OCI-LY3 (cell line): ENCODE results near the gene SORBS1.

ENCODE experiments used
- EZH2phosphoT487 ChIP-seq: fragments of 200-600 bp; shearing (Covaris generic); IDR thresholded peaks from 2 replicates; pipeline ENCODE4 v1.6.1; 2018; ENCODE audit warnings: antibody characterized with exemption, mixed run types, low read depth
- TF ChIP-seq, protein P1 (sequence below): fragments of 200-600, 300-600 bp; sonication (generic); IDR thresholded peaks from 2 replicates; pipeline ENCODE4 v1.5.1; 2014; ENCODE audit warnings: antibody characterized with exemption, low read length, low read depth

DNA sequence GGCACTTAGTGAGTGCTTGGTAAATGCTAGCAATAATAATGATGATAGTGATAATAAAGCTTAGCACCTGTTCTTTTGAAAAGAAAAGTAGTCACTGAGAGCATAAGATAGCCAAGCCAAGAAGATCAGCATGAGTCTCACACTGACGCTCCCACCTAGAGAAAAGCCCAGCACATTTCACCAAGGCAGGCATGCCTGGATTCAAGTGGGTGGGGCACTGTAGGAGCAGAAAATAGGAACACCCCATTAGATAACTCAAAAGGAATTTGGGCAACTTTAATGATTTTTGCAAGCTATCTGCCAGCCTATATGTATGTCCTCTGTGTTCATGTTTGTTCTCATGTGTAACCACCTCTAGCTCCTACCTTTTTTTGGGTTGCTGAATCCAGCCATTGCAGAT, 18.1 kb upstream of the SORBS1 start:
- TF ChIP-seq, protein P1, sequence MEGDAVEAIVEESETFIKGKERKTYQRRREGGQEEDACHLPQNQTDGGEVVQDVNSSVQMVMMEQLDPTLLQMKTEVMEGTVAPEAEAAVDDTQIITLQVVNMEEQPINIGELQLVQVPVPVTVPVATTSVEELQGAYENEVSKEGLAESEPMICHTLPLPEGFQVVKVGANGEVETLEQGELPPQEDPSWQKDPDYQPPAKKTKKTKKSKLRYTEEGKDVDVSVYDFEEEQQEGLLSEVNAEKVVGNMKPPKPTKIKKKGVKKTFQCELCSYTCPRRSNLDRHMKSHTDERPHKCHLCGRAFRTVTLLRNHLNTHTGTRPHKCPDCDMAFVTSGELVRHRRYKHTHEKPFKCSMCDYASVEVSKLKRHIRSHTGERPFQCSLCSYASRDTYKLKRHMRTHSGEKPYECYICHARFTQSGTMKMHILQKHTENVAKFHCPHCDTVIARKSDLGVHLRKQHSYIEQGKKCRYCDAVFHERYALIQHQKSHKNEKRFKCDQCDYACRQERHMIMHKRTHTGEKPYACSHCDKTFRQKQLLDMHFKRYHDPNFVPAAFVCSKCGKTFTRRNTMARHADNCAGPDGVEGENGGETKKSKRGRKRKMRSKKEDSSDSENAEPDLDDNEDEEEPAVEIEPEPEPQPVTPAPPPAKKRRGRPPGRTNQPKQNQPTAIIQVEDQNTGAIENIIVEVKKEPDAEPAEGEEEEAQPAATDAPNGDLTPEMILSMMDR, result no peak
- no peak for TF ChIP-seq EZH2phosphoT487
